OCI-LY1 (cell line): ENCODE measurements around the gene TRPM2.

Experiments
- H2AFZ ChIP-seq: fragments of 200-600 bp; sonication (generic), shearing (Covaris generic); 2 replicates; pipeline ENCODE4 v1.6.0; 2014; ENCODE audit warnings: antibody characterized with exemption, mild to moderate bottlenecking, low read length
- H3F3A ChIP-seq: fragments of 200-600 bp; sonication (generic), shearing (Covaris generic); 2 replicates; pipeline ENCODE4 v1.6.0; 2014; ENCODE audit warnings: mild to moderate bottlenecking, antibody characterized with exemption, low read length, moderate library complexity; ENCODE audit not compliant: insufficient read depth
- H3K27ac ChIP-seq: fragments of 200-600 bp; sonication (generic); 2 replicates; pipeline ENCODE4 v1.5.1; 2014; ENCODE audit warnings: low read length, mixed run types, mild to moderate bottlenecking, low read depth; ENCODE audit not compliant: poor library complexity, severe bottlenecking
- H3K27me3 ChIP-seq: fragments of 200-600 bp; sonication (generic); 2 replicates; pipeline ENCODE4 v1.6.0; 2014; ENCODE audit warnings: antibody characterized with exemption, mild to moderate bottlenecking, low read length, moderate library complexity; ENCODE audit not compliant: insufficient read depth
- H3K36me3 ChIP-seq: fragments of 200-600 bp; sonication (generic); 2 replicates; pipeline ENCODE4 v1.6.1; 2014; ENCODE audit warnings: mild to moderate bottlenecking, antibody characterized with exemption, low read length, moderate library complexity, mixed read lengths; ENCODE audit not compliant: insufficient read depth
- H3K4me1 ChIP-seq: fragments of 200-600 bp; sonication (generic); 2 replicates; pipeline ENCODE4 v1.5.1; 2014; ENCODE audit warnings: mild to moderate bottlenecking, low read length, moderate library complexity; ENCODE audit not compliant: insufficient read depth, severe bottlenecking
- H3K4me2 ChIP-seq: fragments of 200-600 bp; sonication (generic), shearing (Covaris generic); 2 replicates; pipeline ENCODE4 v1.6.1; 2014; ENCODE audit warnings: low read length
- H3K4me3 ChIP-seq: fragments of 200-600 bp; sonication (generic); 2 replicates; pipeline ENCODE4 v1.5.1; 2014; ENCODE audit warnings: low read length, low read depth, mild to moderate bottlenecking, mixed read lengths; ENCODE audit not compliant: poor library complexity, severe bottlenecking
- H3K79me2 ChIP-seq: fragments of 200-600 bp; shearing (Covaris generic); 2 replicates; pipeline ENCODE4 v1.6.1; 2016; ENCODE audit warnings: mixed run types, low read length, mixed read lengths; ENCODE audit not compliant: insufficient read depth
- H3K9ac ChIP-seq: fragments of 200-600 bp; sonication (generic), shearing (Covaris generic); 2 replicates; pipeline ENCODE4 v1.6.1; 2014; ENCODE audit warnings: mild to moderate bottlenecking, low read length, mixed read lengths
- H3K9me2 ChIP-seq: fragments of 200-600 bp; sonication (generic), shearing (Covaris generic); 2 replicates; pipeline ENCODE4 v1.6.1; 2014; ENCODE audit warnings: low read depth, mild to moderate bottlenecking, low read length, mixed read lengths
- H3K9me3 ChIP-seq: fragments of 200-600 bp; shearing (Covaris generic); 2 replicates; pipeline ENCODE4 v1.6.1; 2014; ENCODE audit warnings: low read length, mixed read lengths
- H4K20me1 ChIP-seq: fragments of 200-600 bp; sonication (generic), shearing (Covaris generic); 2 replicates; pipeline ENCODE4 v1.6.0; 2016; ENCODE audit warnings: mild to moderate bottlenecking, low read length; ENCODE audit not compliant: insufficient read depth
- EZH2 ChIP-seq: fragments of 200-600 bp; sonication (generic), shearing (Covaris generic); IDR thresholded peaks from 2 replicates; pipeline ENCODE4 v1.8.0; 2017; ENCODE audit warnings: borderline replicate concordance, mixed run types, mild to moderate bottlenecking, antibody characterized with exemption, low read length, moderate library complexity, mixed read lengths
- TF ChIP-seq, protein P1 (sequence below): fragments of 200-600 bp; sonication (generic), shearing (Covaris generic); IDR thresholded peaks from 2 replicates; pipeline ENCODE4 v1.5.1; 2017; ENCODE audit warnings: mild to moderate bottlenecking, antibody characterized with exemption, low read length, moderate library complexity, mixed read lengths

Gene TRPM2

GRCh38 chr21:44318489-44319285, 34.7 kb upstream of the TRPM2 start:
- Histone ChIP-seq H3K4me1 (no peaks in the 10 kb centered on the region), H3K9ac (no peak overlapping the region), H3K27me3 (no peaks in the 10 kb centered on the region), H4K20me1 (no peaks in the 10 kb centered on the region), H3K36me3 (peaks cover 35% of the 10 kb centered on the region), H3K9me2 (no peaks in the 10 kb centered on the region), H3K79me2 (no peaks in the 10 kb centered on the region), H3K4me3 (no peak overlapping the region), H3K9me3 (no peaks in the 10 kb centered on the region), H3F3A (no peaks in the 10 kb centered on the region), H3K27ac (no peak overlapping the region), H2AFZ (no peak overlapping the region), H3K4me2 (no peak overlapping the region)
- TF ChIP-seq, protein P1, sequence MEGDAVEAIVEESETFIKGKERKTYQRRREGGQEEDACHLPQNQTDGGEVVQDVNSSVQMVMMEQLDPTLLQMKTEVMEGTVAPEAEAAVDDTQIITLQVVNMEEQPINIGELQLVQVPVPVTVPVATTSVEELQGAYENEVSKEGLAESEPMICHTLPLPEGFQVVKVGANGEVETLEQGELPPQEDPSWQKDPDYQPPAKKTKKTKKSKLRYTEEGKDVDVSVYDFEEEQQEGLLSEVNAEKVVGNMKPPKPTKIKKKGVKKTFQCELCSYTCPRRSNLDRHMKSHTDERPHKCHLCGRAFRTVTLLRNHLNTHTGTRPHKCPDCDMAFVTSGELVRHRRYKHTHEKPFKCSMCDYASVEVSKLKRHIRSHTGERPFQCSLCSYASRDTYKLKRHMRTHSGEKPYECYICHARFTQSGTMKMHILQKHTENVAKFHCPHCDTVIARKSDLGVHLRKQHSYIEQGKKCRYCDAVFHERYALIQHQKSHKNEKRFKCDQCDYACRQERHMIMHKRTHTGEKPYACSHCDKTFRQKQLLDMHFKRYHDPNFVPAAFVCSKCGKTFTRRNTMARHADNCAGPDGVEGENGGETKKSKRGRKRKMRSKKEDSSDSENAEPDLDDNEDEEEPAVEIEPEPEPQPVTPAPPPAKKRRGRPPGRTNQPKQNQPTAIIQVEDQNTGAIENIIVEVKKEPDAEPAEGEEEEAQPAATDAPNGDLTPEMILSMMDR = no peak
- no peak for TF ChIP-seq EZH2

DNA sequence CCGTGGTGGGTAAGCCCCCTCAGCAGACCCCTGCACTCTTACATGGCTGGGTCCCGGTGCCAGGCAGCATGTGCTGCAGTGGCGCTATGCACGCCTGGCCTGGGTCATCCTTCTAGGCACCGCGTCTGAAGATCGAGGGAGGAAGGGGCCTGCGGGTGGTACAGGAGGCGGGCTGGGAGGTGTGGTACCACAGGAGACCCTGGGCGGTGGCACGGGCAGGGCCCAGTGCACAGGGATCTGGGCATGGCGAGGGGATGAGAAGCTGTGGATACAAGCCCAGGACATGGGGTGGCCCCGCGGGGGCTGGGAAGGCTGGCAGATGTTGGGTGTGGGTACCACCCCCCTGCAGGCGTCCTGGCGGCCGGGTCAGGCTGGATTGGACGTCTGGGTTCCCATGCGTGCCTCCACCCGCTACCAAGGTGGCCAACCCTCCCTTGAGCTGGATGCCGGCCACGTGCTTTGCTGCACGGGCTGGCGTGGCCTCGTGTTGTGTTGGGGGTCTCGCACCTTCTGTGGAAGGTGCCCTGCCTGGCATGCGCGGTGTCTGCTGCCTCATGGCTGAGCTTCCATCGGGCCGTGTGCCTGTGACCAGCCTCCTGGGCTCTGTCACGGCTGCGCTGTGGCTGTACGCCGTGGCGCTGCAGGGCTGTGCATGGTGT, 33.9 kb upstream of the TRPM2 start:
- no peaks in the 10 kb centered on the region for H3K9me2 ChIP-seq
- H3F3A ChIP-seq = no peaks in the 10 kb centered on the region
- H4K20me1 ChIP-seq = no peaks in the 10 kb centered on the region
- H3K4me3 ChIP-seq = no peak overlapping the region
- no peaks in the 10 kb centered on the region for H3K4me1 ChIP-seq
- no peaks in the 10 kb centered on the region for H3K79me2 ChIP-seq
- no peak overlapping the region for H3K4me2 ChIP-seq
- TF ChIP-seq EZH2 = no peak
- TF ChIP-seq, protein P1 = no peak
- no peak overlapping the region for H2AFZ ChIP-seq
- no peak overlapping the region for H3K27ac ChIP-seq
- no peaks in the 10 kb centered on the region for H3K27me3 ChIP-seq
- H3K9me3 ChIP-seq = no peaks in the 10 kb centered on the region
- H3K36me3 ChIP-seq = peaks cover 44% of the 10 kb centered on the region
- no peak overlapping the region for H3K9ac ChIP-seq

DNA sequence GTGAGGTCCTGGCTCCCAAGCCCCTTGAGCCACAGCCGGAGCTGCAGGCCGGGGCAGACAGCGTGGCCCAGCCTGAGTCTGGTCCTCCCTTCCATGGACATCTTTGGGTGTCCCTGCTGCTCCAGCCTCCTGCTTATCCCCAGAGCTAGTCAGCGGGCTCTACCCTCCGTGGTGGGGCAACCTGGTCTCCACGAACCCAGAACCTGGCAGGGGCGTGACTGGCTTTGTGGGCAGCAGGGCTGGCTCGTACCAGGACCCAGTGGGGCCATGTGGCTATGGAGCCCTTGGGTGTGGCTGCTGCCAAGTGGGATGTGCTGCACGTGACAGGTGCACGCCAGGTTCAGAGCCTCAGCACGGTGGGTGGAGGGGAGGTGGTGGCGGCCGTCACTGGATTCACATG, 32.6 kb upstream of the TRPM2 start:
- Histone ChIP-seq H3F3A (no peaks in the 10 kb centered on the region), H3K27me3 (no peaks in the 10 kb centered on the region), H3K9ac (no peak overlapping the region), H4K20me1 (no peaks in the 10 kb centered on the region), H3K4me2 (no peak overlapping the region), H2AFZ (no peak overlapping the region), H3K4me3 (no peak overlapping the region), H3K9me3 (no peaks in the 10 kb centered on the region), H3K27ac (no peak overlapping the region), H3K36me3 (peaks cover 55% of the 10 kb centered on the region), H3K4me1 (no peaks in the 10 kb centered on the region), H3K9me2 (no peaks in the 10 kb centered on the region), H3K79me2 (no peaks in the 10 kb centered on the region)
- TF ChIP-seq EZH2 = no peak
- TF ChIP-seq, protein P1 = no peak
